Coronary artery (tissue), 2 donors: ENCODE data around the gene CA7.

Experiments
- DNase-seq: peaks from one replicate; pipeline ENCODE4 v3.0.0-alpha.2; 2017; ENCODE audit warnings: low spot score
- H3K27ac ChIP-seq, 2 donors: fragments of 200-600 bp; sonication (generic); one replicate each; pipeline ENCODE4 v1.5.1; 2016 to 2019
- H3K4me3 ChIP-seq: fragments of 200-600 bp; sonication (generic); 2 replicates; pipeline ENCODE4 v1.5.1; 2016; ENCODE audit warnings: mild to moderate bottlenecking, moderate library complexity
- TF ChIP-seq, protein P1 (sequence below): fragments of 200-600 bp; sonication (generic); IDR thresholded peaks from one replicate; pipeline ENCODE4 v1.5.1; 2019; ENCODE audit warnings: antibody characterized with exemption

Gene CA7

DNA sequence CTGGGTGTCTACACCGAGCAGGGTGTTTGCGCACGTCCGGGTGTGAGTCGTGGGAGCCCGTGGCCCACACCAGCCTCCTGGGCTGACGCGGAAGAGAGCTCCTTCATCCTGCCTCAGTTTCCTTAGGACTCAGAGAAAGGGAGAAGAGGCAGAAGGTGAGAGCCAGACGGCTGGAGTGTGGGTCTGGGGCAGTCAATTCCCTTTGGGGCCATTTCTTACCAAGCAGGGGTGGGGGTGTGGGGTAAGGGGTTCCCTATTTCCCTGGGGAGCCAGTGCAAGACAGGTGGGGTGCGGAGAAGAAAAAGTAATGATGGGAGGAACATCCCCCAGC lies 831 bp downstream of the CA7 start:
- peak overlapping the region; percentile 69 for H3K4me3 ChIP-seq
- H3K27ac ChIP-seq: no peak overlapping the region
- no peak for DNase-seq
- TF ChIP-seq, protein P1, sequence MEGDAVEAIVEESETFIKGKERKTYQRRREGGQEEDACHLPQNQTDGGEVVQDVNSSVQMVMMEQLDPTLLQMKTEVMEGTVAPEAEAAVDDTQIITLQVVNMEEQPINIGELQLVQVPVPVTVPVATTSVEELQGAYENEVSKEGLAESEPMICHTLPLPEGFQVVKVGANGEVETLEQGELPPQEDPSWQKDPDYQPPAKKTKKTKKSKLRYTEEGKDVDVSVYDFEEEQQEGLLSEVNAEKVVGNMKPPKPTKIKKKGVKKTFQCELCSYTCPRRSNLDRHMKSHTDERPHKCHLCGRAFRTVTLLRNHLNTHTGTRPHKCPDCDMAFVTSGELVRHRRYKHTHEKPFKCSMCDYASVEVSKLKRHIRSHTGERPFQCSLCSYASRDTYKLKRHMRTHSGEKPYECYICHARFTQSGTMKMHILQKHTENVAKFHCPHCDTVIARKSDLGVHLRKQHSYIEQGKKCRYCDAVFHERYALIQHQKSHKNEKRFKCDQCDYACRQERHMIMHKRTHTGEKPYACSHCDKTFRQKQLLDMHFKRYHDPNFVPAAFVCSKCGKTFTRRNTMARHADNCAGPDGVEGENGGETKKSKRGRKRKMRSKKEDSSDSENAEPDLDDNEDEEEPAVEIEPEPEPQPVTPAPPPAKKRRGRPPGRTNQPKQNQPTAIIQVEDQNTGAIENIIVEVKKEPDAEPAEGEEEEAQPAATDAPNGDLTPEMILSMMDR: no peak

DNA sequence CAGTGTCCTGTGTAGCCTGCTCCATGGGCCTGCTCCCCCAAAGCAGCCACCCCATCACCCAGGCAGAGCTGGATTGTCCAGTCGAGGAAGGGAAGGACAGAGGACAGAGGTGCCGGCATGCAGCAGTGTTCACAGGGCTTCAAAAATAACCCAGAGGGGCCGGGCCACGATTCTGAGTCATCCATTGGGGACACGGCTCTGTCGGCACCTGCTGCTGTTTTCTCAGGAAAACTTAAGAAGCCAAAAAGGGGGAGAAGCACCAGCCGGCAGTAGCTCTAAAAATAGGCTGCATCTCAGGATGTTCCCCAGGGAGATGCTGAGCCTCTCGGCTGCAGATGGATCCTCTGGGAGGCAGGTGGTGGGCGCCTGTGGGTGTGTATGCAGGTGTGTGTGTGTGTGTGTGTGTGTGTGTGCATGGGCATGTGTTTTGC lies 1.6 kb downstream of the CA7 start:
- Histone ChIP-seq H3K4me3 (no peak overlapping the region), H3K27ac (no peak overlapping the region)
- TF ChIP-seq, protein P1: no peak
- DNase-seq: no peak

DNA sequence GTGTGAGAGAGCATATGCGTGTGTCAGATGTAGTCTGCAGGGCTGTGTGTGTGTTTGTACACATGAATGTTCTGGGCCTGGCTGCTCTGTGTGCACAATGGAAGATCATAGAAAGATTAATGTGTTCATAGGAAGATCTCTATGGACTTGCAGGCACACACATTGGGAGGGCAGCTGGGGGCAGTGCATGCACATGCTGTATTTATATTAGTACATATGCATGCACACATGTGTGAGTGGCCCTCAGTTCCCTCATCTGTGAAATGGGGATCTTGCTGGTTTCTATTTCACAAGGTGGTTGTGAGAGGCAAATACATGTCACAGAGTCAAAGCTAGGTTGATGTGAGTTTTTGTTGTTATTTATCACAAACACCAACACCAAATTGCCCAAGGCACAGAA lies 2.1 kb downstream of the CA7 start:
- no peak overlapping the region for H3K27ac ChIP-seq
- DNase-seq: no peak
- H3K4me3 ChIP-seq: no peak overlapping the region
- TF ChIP-seq, protein P1: no peak

DNA sequence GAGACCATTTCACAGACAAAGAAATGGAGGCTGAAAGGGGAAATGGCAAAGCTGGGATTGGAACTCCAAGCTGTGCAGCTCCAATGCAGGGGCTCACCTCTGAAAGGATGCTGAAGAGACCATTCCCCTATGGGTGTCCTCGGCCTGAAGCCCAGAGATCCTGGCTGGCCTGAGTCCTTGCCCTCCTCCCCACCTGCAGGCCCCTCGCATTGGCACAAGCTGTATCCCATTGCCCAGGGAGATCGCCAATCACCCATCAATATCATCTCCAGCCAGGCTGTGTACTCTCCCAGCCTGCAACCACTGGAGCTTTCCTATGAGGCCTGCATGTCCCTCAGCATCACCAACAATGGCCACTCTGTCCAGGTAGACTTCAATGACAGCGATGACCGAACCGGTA lies 2.6 kb downstream of the CA7 start:
- no peak for DNase-seq
- H3K4me3 ChIP-seq: no peak overlapping the region
- H3K27ac ChIP-seq: no peak overlapping the region
- TF ChIP-seq, protein P1: no peak

DNA sequence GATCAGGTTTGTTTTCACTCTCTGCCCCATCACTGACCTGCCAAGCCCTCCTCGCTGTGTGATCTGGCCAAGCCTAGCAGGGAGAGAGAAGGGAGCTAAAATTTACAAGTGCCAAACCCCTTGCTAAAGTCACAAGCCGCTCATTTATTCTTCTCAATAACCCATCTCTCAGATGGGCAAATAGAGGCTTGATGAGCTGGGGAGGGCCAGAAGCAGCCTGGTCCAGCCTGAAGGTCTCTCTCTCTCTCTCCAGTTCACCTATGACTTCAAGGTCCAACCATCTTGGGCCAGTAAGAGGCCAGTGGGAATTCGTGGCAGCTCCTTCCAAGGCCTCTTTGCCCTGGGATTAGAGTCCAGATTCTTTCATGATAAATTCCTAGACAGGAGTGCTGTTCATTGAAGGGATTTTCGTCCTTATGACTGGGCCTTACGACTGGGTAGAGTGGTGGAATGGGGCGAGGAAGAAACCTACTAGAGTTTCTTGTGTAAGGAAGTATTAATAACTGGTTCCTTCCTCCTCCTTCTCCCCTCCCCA lies 3.4 kb downstream of the CA7 start:
- TF ChIP-seq, protein P1: no peak
- H3K4me3 ChIP-seq: no peak overlapping the region
- no peak for DNase-seq
- no peak overlapping the region for H3K27ac ChIP-seq

DNA sequence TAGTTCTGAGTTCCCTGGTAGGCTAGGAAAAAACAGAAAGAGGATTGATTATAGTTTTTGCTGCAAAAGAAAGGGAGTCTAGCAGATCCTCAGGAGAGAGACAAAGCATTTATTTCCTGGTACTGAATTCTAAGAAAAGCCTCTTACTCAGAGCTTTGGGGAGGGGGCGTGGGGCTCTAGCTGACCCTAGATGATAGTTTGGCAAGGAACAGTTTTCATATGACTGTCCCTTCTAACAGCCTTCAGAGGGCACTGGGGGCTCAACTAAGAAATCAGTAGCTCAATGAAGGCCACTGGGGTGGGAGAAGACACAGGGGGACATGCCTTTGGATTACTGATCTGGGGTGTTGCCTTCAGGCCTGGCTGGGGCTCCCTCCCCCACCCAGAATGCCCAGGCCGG lies 4.0 kb downstream of the CA7 start:
- no peak overlapping the region for H3K4me3 ChIP-seq
- H3K27ac ChIP-seq: no peak overlapping the region
- TF ChIP-seq, protein P1: no peak
- DNase-seq: no peak

DNA sequence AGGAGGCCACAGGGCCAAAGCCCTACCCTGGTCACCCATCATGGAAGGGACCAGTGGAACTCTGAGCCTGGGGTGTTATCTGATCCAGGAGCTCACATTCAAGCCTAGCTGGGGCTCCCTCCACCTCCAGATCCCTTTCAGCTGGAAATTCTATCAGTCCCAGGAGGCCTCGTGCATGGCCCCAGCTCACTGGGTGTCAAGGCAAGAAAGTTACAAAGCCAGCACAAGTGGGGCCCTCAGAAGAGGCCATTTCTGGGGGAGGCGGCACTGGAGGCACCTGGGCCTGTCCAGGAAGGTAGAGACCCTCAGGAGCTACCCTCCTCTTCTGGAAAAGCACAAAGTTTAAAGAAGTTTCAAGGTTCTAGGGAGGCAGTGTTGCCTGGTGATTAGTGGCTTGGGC lies 4.8 kb downstream of the CA7 start:
- TF ChIP-seq, protein P1: no peak
- DNase-seq: no peak
- no peak overlapping the region for H3K4me3 ChIP-seq

More for the DNA sequence above, 4.8 kb downstream of the CA7 start:
- no peak overlapping the region for H3K27ac ChIP-seq
